MM.1S (cell line): ENCODE results near the gene AGR3.

ENCODE experiments used
- EZH2phosphoT487 ChIP-seq: fragments of 300-600 bp; sonication (generic); IDR thresholded peaks from 2 replicates; pipeline ENCODE4 v1.6.1; 2018; ENCODE audit warnings: antibody characterized with exemption, low read length
- TF ChIP-seq, protein P1 (sequence below): fragments of 300-600 bp; sonication (generic); IDR thresholded peaks from 2 replicates; pipeline ENCODE4 v1.5.1; 2016; ENCODE audit warnings: antibody characterized with exemption, low read length, mixed read lengths

DNA sequence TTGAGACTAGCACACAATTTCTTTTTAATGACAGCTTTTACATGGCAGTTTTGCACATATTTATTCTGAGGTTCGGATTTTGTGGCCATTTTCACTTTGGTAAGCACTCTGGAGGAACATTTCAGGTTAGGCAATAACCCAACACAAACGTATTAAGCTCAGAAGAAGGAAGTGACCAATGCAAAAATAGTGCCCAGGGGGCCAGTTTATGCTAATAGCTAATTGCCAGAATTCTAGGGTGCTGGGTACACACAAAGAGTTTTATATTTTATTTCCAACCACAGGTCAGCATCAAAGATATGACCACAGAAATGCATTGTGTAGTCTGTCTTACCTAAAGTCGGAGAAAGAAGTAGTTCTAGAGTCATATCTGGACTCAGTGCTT, 68.6 kb downstream of the AGR3 start:
- TF ChIP-seq, protein P1, sequence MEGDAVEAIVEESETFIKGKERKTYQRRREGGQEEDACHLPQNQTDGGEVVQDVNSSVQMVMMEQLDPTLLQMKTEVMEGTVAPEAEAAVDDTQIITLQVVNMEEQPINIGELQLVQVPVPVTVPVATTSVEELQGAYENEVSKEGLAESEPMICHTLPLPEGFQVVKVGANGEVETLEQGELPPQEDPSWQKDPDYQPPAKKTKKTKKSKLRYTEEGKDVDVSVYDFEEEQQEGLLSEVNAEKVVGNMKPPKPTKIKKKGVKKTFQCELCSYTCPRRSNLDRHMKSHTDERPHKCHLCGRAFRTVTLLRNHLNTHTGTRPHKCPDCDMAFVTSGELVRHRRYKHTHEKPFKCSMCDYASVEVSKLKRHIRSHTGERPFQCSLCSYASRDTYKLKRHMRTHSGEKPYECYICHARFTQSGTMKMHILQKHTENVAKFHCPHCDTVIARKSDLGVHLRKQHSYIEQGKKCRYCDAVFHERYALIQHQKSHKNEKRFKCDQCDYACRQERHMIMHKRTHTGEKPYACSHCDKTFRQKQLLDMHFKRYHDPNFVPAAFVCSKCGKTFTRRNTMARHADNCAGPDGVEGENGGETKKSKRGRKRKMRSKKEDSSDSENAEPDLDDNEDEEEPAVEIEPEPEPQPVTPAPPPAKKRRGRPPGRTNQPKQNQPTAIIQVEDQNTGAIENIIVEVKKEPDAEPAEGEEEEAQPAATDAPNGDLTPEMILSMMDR: no peak
- no peak for TF ChIP-seq EZH2phosphoT487
